HEK293 (cell line): ENCODE results near the gene ZNF652.
A peak's percentile ranks its signal among the peaks of the same experiment; 100 is the strongest.

ENCODE experiments used
- CTCF ChIA-PET: fragments of 350-600 bp; formaldehyde crosslinking; extraction: SDS; loops from one replicate; lab custom pipeline; 2021; ENCODE audit warnings: antibody characterized with exemption; lab: Yijun Ruan, JAX
- POLR2A ChIA-PET: fragments of 300-600 bp; formaldehyde crosslinking; extraction: SDS; loops from one replicate; lab custom pipeline; 2020; ENCODE audit warnings: antibody characterized with exemption, inconsistent platforms; lab: Yijun Ruan, JAX
- H3K27ac ChIP-seq: fragments of 200-500 bp; sonication (Bioruptor generic); 2 replicates; pipeline ENCODE4 v1.5.1; 2014; ENCODE audit warnings: low read depth, low read length, control low read depth, inconsistent platforms; ENCODE audit errors: extremely low read depth
- H3K36me3 ChIP-seq, 2 experiments: fragments of 200-500 bp in 1 of 2; sonication (Bioruptor generic) in 1 of 2; 1 replicate in 1 of 2; 2 replicates in 1 of 2; pipeline ENCODE4 v1.5.1; 2014 to 2017; ENCODE audit warnings: inconsistent platforms in 2 of 2, low read length in 2 of 2; ENCODE audit not compliant: control insufficient read depth in 2 of 2, insufficient read depth in 1 of 2
- H3K4me1 ChIP-seq: fragments of 200-500 bp; sonication (Bioruptor generic); 2 replicates; pipeline ENCODE4 v1.5.1; 2014; ENCODE audit warnings: mild to moderate bottlenecking, low read length, inconsistent platforms; ENCODE audit not compliant: control insufficient read depth, insufficient read depth
- H3K4me3 ChIP-seq: 2 replicates; pipeline ENCODE4 v1.5.1; 2011; ENCODE audit warnings: low read depth, mild to moderate bottlenecking, control low read depth, low read length, moderate library complexity
- H3K9me3 ChIP-seq: fragments of 200-500 bp; sonication (Bioruptor generic); 2 replicates; pipeline ENCODE4 v1.5.1; 2014; ENCODE audit warnings: low read depth, low read length, inconsistent platforms; ENCODE audit not compliant: control insufficient read depth, insufficient read depth
- BCL11B ChIP-seq: fragments of 450-650 bp; formaldehyde crosslinking; IDR thresholded peaks from 2 replicates; pipeline ENCODE4 v1.5.1; 2016; ENCODE audit warnings: low read depth, missing biosample characterization, missing genetic modification characterization
- FEZF1 ChIP-seq: fragments of 450-650 bp; formaldehyde crosslinking; IDR thresholded peaks from 2 replicates; pipeline ENCODE4 v1.5.1; 2016; ENCODE audit warnings: missing biosample characterization, missing genetic modification characterization
- HIC1 ChIP-seq: fragments of 450-650 bp; formaldehyde crosslinking; IDR thresholded peaks from 2 replicates; pipeline ENCODE4 v1.5.1; 2016; ENCODE audit warnings: missing biosample characterization, missing genetic modification characterization
- HOXC10 ChIP-seq: sonication (generic); formaldehyde crosslinking; IDR thresholded peaks from 2 replicates; pipeline ENCODE4 v1.8.1; 2023; ENCODE audit warnings: mild to moderate bottlenecking, missing genetic modification reagents
- IKZF3 ChIP-seq: fragments of 450-650 bp; IDR thresholded peaks from 2 replicates; pipeline ENCODE4 v1.5.0; 2018; ENCODE audit warnings: missing biosample characterization, mild to moderate bottlenecking, missing genetic modification characterization, moderate library complexity
- KLF1 ChIP-seq: fragments of 450-650 bp; formaldehyde crosslinking; IDR thresholded peaks from 2 replicates; pipeline ENCODE4 v1.5.1; 2016; ENCODE audit warnings: missing biosample characterization, missing genetic modification characterization
- MEIS1 ChIP-seq: sonication (generic); formaldehyde crosslinking; IDR thresholded peaks from 2 replicates; pipeline ENCODE4 v1.8.1; 2022; ENCODE audit warnings: missing genetic modification reagents, mild to moderate bottlenecking, borderline replicate concordance
- RBAK ChIP-seq: fragments of 450-650 bp; formaldehyde crosslinking; IDR thresholded peaks from 2 replicates; pipeline ENCODE4 v1.5.1; 2016; ENCODE audit warnings: missing biosample characterization, missing genetic modification characterization
- ZBTB11 ChIP-seq: fragments of 450-650 bp; formaldehyde crosslinking; conservative IDR thresholded peaks from 2 replicates; pipeline ENCODE4 v1.5.1; 2016; ENCODE audit warnings: low read depth, missing biosample characterization, missing genetic modification characterization
- ZFHX2 ChIP-seq: fragments of 450-650 bp; formaldehyde crosslinking; conservative IDR thresholded peaks from 2 replicates; pipeline ENCODE4 v1.5.1; 2016; ENCODE audit warnings: missing biosample characterization, missing genetic modification characterization
- ZFP3 ChIP-seq: fragments of 450-650 bp; formaldehyde crosslinking; IDR thresholded peaks from 2 replicates; pipeline ENCODE4 v1.5.1; 2016; ENCODE audit warnings: low read depth, missing biosample characterization, missing genetic modification characterization
- ZNF169 ChIP-seq: fragments of 450-650 bp; formaldehyde crosslinking; IDR thresholded peaks from 2 replicates; pipeline ENCODE4 v1.5.1; 2016; ENCODE audit warnings: missing biosample characterization, missing genetic modification characterization
- ZNF2 ChIP-seq: fragments of 450-650 bp; formaldehyde crosslinking; IDR thresholded peaks from 2 replicates; pipeline ENCODE4 v1.5.1; 2016; ENCODE audit warnings: missing biosample characterization, missing genetic modification characterization
- ZNF202 ChIP-seq: fragments of 450-650 bp; formaldehyde crosslinking; IDR thresholded peaks from 2 replicates; pipeline ENCODE4 v1.5.1; 2016; ENCODE audit warnings: missing biosample characterization, missing genetic modification characterization, borderline replicate concordance
- ZNF211 ChIP-seq: fragments of 450-650 bp; formaldehyde crosslinking; IDR thresholded peaks from 2 replicates; pipeline ENCODE4 v1.5.1; 2016; ENCODE audit warnings: low read depth, missing biosample characterization, missing genetic modification characterization
- ZNF214 ChIP-seq: fragments of 450-650 bp; formaldehyde crosslinking; IDR thresholded peaks from 2 replicates; pipeline ENCODE4 v1.5.1; 2017; ENCODE audit warnings: missing biosample characterization, mild to moderate bottlenecking, missing genetic modification characterization, borderline replicate concordance
- ZNF24 ChIP-seq: fragments of 450-650 bp; formaldehyde crosslinking; IDR thresholded peaks from 2 replicates; pipeline ENCODE4 v1.5.1; 2016; ENCODE audit warnings: missing biosample characterization, missing genetic modification characterization
- ZNF335 ChIP-seq: fragments of 450-650 bp; formaldehyde crosslinking; conservative IDR thresholded peaks from 2 replicates; pipeline ENCODE4 v1.5.1; 2016; ENCODE audit warnings: missing biosample characterization, missing genetic modification characterization
- ZNF354C ChIP-seq: fragments of 450-650 bp; formaldehyde crosslinking; IDR thresholded peaks from 2 replicates; pipeline ENCODE4 v1.5.1; 2016; ENCODE audit warnings: missing biosample characterization, missing genetic modification characterization, low read depth, borderline replicate concordance
- ZNF518A ChIP-seq: fragments of 450-650 bp; formaldehyde crosslinking; conservative IDR thresholded peaks from 2 replicates; pipeline ENCODE4 v1.5.1; 2016; ENCODE audit warnings: low read depth, missing biosample characterization, missing genetic modification characterization
- ZNF585B ChIP-seq: fragments of 450-650 bp; formaldehyde crosslinking; IDR thresholded peaks from 2 replicates; pipeline ENCODE4 v1.5.1; 2016; ENCODE audit warnings: missing biosample characterization, missing genetic modification characterization
- ZNF621 ChIP-seq: fragments of 450-650 bp; formaldehyde crosslinking; IDR thresholded peaks from 2 replicates; pipeline ENCODE4 v1.5.1; 2017; ENCODE audit warnings: missing biosample characterization, missing genetic modification characterization
- ZNF623 ChIP-seq: fragments of 450-650 bp; formaldehyde crosslinking; IDR thresholded peaks from 2 replicates; pipeline ENCODE4 v1.5.1; 2016; ENCODE audit warnings: missing biosample characterization, missing genetic modification characterization
- ZNF654 ChIP-seq: fragments of 450-650 bp; formaldehyde crosslinking; IDR thresholded peaks from 2 replicates; pipeline ENCODE4 v1.5.1; 2016; ENCODE audit warnings: low read depth, missing biosample characterization, missing genetic modification characterization
- ZSCAN23 ChIP-seq: fragments of 450-650 bp; formaldehyde crosslinking; IDR thresholded peaks from 2 replicates; pipeline ENCODE4 v1.5.1; 2016; ENCODE audit warnings: missing biosample characterization, missing genetic modification characterization

The ZNF652 gene

GRCh38 chr17:49290690-49291359, 71.2 kb downstream of the ZNF652 start (continued):
- TF ChIP-seq ZFP3 (tag by site-specific recombination) (no peak), ZNF654 (tag by site-specific recombination) (peak; percentile 44), ZNF2 (no peak), ZNF24 (tag by site-specific recombination) (no peak), ZNF214 (no peak), MEIS1 (CRISPR knock-in tag) (no peak), BCL11B (tag by site-specific recombination) (no peak), ZNF169 (no peak)
- TF ChIP-seq, all 188 proteins: peak for 2

GRCh38 chr17:49288388-49288787, 73.7 kb downstream of the ZNF652 start:
- H3K9me3 ChIP-seq, result no peaks in the 10 kb centered on the region
- H3K36me3 ChIP-seq, result peaks cover 4 to 19% of the 10 kb centered on the region in 2 experiments; a peak in 1 of 3 replicates
- CTCF ChIA-PET, result interaction anchor here (0.6 to 3.8 kb wide), 4 partner anchors 61 to 404 kb away, joined by 4 to 30 read pairs (median 5); no protein-coding TSS in a partner anchor
- POLR2A ChIA-PET, result no interaction called here
- no peaks in the 10 kb centered on the region for H3K4me1 ChIP-seq
- no peak overlapping the region for H3K4me3 ChIP-seq
- H3K27ac ChIP-seq, result no peak overlapping the region
- TF ChIP-seq ZSCAN23, result no peak
- no peak for TF ChIP-seq ZNF202
- TF ChIP-seq ZFHX2 (tag by site-specific recombination), result no peak
- TF ChIP-seq ZNF623 (tag by site-specific recombination), result no peak
- no peak for TF ChIP-seq HOXC10
- TF ChIP-seq IKZF3 (tag by site-specific recombination), result no peak
- TF ChIP-seq ZBTB11 (tag by site-specific recombination), result no peak

- CTCF ChIA-PET, result interaction anchor here (0.6 to 1.7 kb wide), 4 partner anchors 10 to 271 kb away, joined by 4 to 8 read pairs (median 5); no protein-coding TSS in a partner anchor
- Histone ChIP-seq H3K4me1 (no peaks in the 10 kb centered on the region), H3K4me3 (no peak overlapping the region), H3K9me3 (no peaks in the 10 kb centered on the region), H3K27ac (no peak overlapping the region), H3K36me3 (peaks cover 4 to 15% of the 10 kb centered on the region in 2 experiments; a peak in 1 of 3 replicates)
- POLR2A ChIA-PET, result no interaction called here
- TF ChIP-seq ZNF621 (tag by site-specific recombination) (no peak), RBAK (tag by site-specific recombination) (no peak), ZNF518A (no peak), ZNF211 (tag by site-specific recombination) (no peak), ZNF354C (tag by site-specific recombination) (no peak), ZNF585B (tag by site-specific recombination) (no peak), ZNF335 (tag by site-specific recombination) (no peak), HIC1 (tag by site-specific recombination) (no peak), FEZF1 (no peak), KLF1 (no peak)
These were observed 74.6 kb downstream of the ZNF652 start for GRCh38 chr17:49287481-49287880.
